Activated naive CD4-positive, alpha-beta T cell treated with anti-CD3 and anti-CD28 coated beads for 36 hours (primary cell): Measurements from ENCODE around the gene CTAG1A. TPM values are rescaled to one million over a fixed set of nuclear protein-coding genes. Genes with fewer than 3 reads are reported as not detected.
"Not testable (repeated sequence)": the region's sequence is repeated elsewhere in the genome, so short reads cannot be mapped to it uniquely, and the experiment has no call there.

Experiments
- CTCF ChIA-PET: fragments of 350-600 bp; sonication (Branson Sonifier 250); formaldehyde crosslinking; loops from one replicate; lab custom pipeline; 2021; ENCODE audit warnings: antibody characterized with exemption; lab: Charles Lee
- DNase-seq: peaks from one replicate; pipeline ENCODE4 v3.0.0-alpha.2; 2020
- H3K27ac Mint-ChIP-seq: one replicate; pipeline ENCODE4 v1.8.0; 2021; ENCODE audit warnings: mild to moderate bottlenecking, mixed read lengths
- H3K27me3 Mint-ChIP-seq: one replicate; pipeline ENCODE4 v1.8.0; 2021; ENCODE audit warnings: low read depth, mixed read lengths
- H3K36me3 Mint-ChIP-seq: one replicate; pipeline ENCODE4 v1.8.0; 2021; ENCODE audit warnings: low read depth, mixed read lengths
- H3K4me1 Mint-ChIP-seq: one replicate; pipeline ENCODE4 v1.8.0; 2021; ENCODE audit warnings: low read depth, mixed read lengths
- H3K4me3 Mint-ChIP-seq: one replicate; pipeline ENCODE4 v1.8.0; 2021; ENCODE audit warnings: mild to moderate bottlenecking, moderate library complexity, mixed read lengths
- H3K9me3 Mint-ChIP-seq: one replicate; pipeline ENCODE4 v1.8.0; 2021; ENCODE audit warnings: mixed read lengths
- intact Hi-C: fragments of 100-400 bp; cut with micrococcal nuclease; formaldehyde crosslinking; loops from one replicate; pipeline ENCODE4 v1.15.1; 2023
- total RNA-seq, 2 experiments: library from RNA; stranded (reverse); gene quantifications; one replicate each; pipeline ENCODE4 v1.2.3, GENCODE V29; 2021

CTAG1A gene
- total RNA-seq, 2 experiments from 2014 or later: not detected

DNA sequence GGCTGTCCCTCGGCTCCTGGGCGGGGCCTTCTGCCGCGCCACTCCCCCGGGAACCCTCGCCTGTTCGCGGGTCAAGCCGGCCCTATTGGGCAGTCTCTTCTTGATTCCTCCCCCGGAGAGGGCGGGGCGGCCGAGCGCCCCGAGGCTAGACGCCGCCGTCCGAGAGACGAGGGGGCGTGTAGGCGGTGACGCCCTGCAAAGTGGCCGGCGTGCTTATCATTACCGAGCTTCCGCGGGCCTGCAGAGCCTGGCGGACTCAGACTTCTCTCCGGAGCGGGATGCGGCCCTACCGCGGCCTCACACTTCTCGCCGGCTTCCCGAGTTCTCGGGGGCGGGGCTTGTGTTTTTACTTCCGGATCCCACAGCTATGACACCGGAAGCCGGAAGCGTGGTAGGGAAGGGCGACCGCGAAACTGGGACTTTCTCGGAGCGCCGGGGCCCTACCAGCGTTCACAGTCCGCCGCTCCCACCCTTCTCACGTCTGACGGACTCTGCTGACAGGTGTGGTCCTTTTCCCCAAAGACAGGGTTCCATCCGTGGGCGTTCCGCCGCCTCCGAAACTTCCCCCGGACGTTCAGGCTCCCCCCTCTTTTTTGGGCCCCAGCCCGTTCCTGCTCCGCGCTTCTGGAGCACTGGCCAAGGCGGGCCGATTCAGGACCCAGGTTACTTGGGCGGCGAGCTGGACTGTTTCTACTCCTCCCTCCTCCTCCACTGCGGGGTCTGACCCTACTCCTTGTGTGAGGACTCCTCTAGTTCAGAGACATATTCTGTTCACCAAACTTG, 37.5 kb upstream of the CTAG1A start, which contains the start of gene IKBKG:
Gene IKBKG (plus strand): TSS at position 376 of the 783 bp plus-strand sequence. CDS start 4,383 bp downstream, outside the sequence.
- peaks cover 9% of the 10 kb centered on the region for H3K36me3 Mint-ChIP-seq
- intact Hi-C loops: loop anchor here (1.0 to 2.0 kb wide), 3 partner anchors 21 to 215 kb away; partner anchors contain the start of genes DKC1 and FAM3A
- no peaks in the 10 kb centered on the region for H3K9me3 Mint-ChIP-seq
- H3K27me3 Mint-ChIP-seq: no peaks in the 10 kb centered on the region
- peak within 1 kb of the TSS; percentile 97 for H3K4me3 Mint-ChIP-seq
- H3K4me1 Mint-ChIP-seq: peaks cover 63% of the 10 kb centered on the region
- peak within 1 kb of the TSS; percentile 96 for H3K27ac Mint-ChIP-seq
- CTCF ChIA-PET: interaction anchor here (0.6 kb wide), 1 partner anchor 9 kb away, joined by 3 read pairs; no protein-coding TSS in a partner anchor
- DNase-seq: peak; percentile 93

GRCh38 chrX:154548028-154548316, 37.0 kb upstream of the CTAG1A start:
- Mint-ChIP-seq H3K36me3 (peaks cover 7% of the 10 kb centered on the region), H3K9me3 (no peaks in the 10 kb centered on the region), H3K4me1 (peaks cover 59% of the 10 kb centered on the region), H3K27ac (peak overlapping the region; percentile 96), H3K4me3 (peak overlapping the region; percentile 97), H3K27me3 (no peaks in the 10 kb centered on the region)
- CTCF ChIA-PET: no interaction called here
- intact Hi-C loops: no loop called here
- no peak for DNase-seq

GRCh38 chrX:154549766-154550165, 35.2 kb upstream of the CTAG1A start:
- no peaks in the 10 kb centered on the region for H3K27me3 Mint-ChIP-seq
- intact Hi-C loops: no loop called here
- peak overlapping the region; percentile 8 for H3K4me3 Mint-ChIP-seq
- CTCF ChIA-PET: no interaction called here
- peaks cover 55% of the 10 kb centered on the region for H3K4me1 Mint-ChIP-seq
- H3K36me3 Mint-ChIP-seq: peaks cover 10% of the 10 kb centered on the region
- no peak for DNase-seq
- peak overlapping the region; percentile 8 for H3K27ac Mint-ChIP-seq
- H3K9me3 Mint-ChIP-seq: no peaks in the 10 kb centered on the region

DNA sequence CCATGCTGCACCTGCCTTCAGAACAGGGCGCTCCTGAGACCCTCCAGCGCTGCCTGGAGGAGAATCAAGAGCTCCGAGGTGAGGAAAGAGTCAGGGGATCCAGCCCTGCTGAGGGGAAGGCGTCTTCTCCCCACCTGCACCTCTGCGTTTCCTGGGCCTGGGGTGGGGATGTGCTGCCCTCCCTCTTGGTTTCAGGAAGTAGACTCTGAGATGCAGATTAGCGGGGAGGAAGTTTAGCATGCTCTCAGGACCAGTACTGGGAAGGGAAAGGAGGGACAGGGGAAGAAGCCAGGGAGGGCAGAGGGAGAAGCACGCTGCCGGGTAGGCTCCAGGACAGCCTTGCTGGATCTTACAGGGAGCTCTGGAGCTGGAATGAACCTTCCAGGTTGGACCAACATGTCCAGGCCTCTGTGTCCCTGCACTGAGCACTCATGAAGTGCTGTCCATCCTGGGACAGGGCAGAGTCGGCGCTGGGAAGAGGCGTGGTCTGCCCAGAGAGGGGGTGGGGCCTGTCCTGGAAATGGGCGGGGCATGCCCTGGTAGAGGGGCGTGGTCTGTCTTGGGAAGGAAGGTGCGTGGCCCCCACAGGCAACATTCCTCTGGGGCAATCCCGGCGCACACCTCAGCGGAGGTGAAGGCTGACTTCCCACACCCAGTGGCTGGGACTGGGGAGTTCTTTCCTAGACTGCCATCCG, 32.7 kb upstream of the CTAG1A start:
- H3K4me3 Mint-ChIP-seq, intact Hi-C loops, DNase-seq, H3K9me3 Mint-ChIP-seq, CTCF ChIA-PET, H3K27me3 Mint-ChIP-seq: not testable (repeated sequence)
- peak overlapping the region; percentile 24 for H3K27ac Mint-ChIP-seq
- H3K36me3 Mint-ChIP-seq: peaks cover 11% of the 10 kb centered on the region
- H3K4me1 Mint-ChIP-seq: peaks cover 43% of the 10 kb centered on the region

DNA sequence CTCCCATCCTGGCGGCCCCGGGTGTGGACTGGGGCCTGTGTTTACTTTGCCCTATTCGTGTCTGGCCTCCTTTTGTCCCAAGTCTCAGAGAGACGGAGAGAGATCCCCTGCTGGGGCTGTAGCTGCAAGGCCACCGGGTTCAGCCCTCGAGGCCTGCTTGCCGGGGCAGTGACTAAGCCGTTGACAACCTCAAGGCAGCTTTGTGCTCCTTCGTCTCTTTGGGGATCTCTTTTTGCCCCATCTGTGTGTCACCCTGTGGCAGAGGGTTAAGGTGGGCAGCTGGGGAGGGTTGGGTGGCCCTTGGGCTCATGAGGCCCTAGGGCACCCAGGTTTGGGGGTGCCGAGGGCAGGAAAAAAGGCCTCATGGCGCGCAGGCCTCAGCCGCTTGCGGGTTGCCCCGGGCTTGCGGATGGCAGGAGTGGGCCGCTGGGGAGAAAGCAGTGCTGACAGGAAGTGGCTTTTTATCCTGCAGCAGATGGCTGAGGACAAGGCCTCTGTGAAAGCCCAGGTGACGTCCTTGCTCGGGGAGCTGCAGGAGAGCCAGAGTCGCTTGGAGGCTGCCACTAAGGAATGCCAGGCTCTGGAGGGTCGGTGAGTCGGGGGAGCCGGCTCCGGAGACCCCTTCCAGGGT, 26.8 kb upstream of the CTAG1A start:
- CTCF ChIA-PET, H3K4me1 Mint-ChIP-seq, H3K27ac Mint-ChIP-seq, intact Hi-C loops, H3K27me3 Mint-ChIP-seq, H3K4me3 Mint-ChIP-seq, DNase-seq, H3K36me3 Mint-ChIP-seq, H3K9me3 Mint-ChIP-seq: not testable (repeated sequence)

- H3K4me1 Mint-ChIP-seq, H3K27me3 Mint-ChIP-seq, DNase-seq, intact Hi-C loops, H3K27ac Mint-ChIP-seq, H3K36me3 Mint-ChIP-seq, H3K4me3 Mint-ChIP-seq, CTCF ChIA-PET, H3K9me3 Mint-ChIP-seq: not testable (repeated sequence)
Measured at GRCh38 chrX:154558896-154559295, 26.0 kb upstream of the CTAG1A start.

- intact Hi-C loops, DNase-seq, H3K9me3 Mint-ChIP-seq, H3K27ac Mint-ChIP-seq, H3K4me3 Mint-ChIP-seq, CTCF ChIA-PET, H3K36me3 Mint-ChIP-seq, H3K27me3 Mint-ChIP-seq, H3K4me1 Mint-ChIP-seq: not testable (repeated sequence)
Measured at GRCh38 chrX:154560326-154560725, 24.6 kb upstream of the CTAG1A start.

- H3K9me3 Mint-ChIP-seq, CTCF ChIA-PET, DNase-seq, H3K4me1 Mint-ChIP-seq, H3K36me3 Mint-ChIP-seq, H3K27me3 Mint-ChIP-seq, H3K4me3 Mint-ChIP-seq, intact Hi-C loops, H3K27ac Mint-ChIP-seq: not testable (repeated sequence)
Measured at GRCh38 chrX:154562295-154562694, 22.6 kb upstream of the CTAG1A start.

DNA sequence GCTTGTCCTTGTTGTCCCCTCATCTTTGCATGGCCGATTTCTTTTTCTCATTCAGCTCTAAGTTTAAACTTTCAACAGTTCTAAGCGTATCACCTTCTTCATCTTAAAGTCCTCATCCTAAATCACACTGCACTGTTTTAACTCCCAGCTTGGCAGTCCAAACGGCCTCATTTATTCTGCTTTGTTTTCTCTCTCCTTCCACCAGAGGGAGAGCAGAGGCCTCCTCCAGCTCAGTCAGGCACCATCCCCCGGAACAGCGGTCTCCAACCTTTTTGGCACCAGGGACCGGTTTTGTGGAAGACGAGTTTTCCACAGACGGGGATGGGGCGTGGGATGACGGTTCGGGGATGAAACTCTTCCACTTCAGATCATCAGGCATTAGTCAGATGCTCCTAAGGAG, 14.6 kb upstream of the CTAG1A start:
- intact Hi-C loops, DNase-seq, CTCF ChIA-PET, H3K36me3 Mint-ChIP-seq, H3K27ac Mint-ChIP-seq, H3K4me1 Mint-ChIP-seq, H3K4me3 Mint-ChIP-seq, H3K9me3 Mint-ChIP-seq, H3K27me3 Mint-ChIP-seq: not testable (repeated sequence)

DNA sequence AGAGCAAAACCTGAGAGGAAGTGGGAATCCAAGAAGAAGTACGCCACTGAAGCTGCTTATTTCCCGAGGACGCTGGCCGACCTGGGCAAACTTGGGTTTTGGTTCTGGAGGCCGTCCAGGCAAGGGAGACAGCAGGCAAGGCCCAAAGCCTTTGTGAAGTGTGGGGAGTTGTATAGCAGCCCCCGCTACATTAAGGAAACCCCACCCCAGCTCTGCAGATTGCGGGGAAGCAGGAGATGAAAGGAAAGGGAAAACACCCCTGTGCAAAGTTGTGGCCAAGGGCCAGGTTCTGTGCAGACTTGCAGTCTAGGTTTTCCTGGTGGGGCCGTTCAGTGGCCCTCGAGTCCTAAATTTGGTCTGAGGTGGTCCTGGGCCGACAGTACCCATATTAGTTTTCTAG, 11.9 kb upstream of the CTAG1A start:
- intact Hi-C loops, H3K27ac Mint-ChIP-seq, H3K36me3 Mint-ChIP-seq, H3K4me1 Mint-ChIP-seq, H3K27me3 Mint-ChIP-seq, H3K9me3 Mint-ChIP-seq, H3K4me3 Mint-ChIP-seq, CTCF ChIA-PET, DNase-seq: not testable (repeated sequence)

- H3K9me3 Mint-ChIP-seq, H3K27ac Mint-ChIP-seq, CTCF ChIA-PET, DNase-seq, intact Hi-C loops, H3K4me3 Mint-ChIP-seq, H3K4me1 Mint-ChIP-seq, H3K36me3 Mint-ChIP-seq, H3K27me3 Mint-ChIP-seq: not testable (repeated sequence)
Measured at GRCh38 chrX:154575076-154575475, 9.9 kb upstream of the CTAG1A start.

DNA sequence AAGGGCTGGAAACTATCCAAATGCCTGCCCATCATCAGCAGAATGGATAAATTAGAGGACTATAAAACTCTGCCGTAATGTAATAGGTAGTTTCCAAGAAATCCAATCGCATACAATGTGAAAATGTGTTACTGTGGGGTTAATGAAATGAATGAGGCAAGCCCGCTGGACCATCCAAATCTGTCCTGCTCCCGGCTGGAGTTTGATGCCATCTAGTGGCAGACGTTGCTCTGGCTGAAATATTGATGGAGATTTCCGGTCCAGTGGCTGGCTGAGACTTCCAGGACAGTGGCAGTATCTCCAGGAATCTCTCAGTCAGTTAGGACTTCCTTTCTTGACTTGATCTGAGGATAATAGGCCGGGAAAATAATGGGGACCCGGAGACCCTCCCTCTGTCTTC, 1.9 kb upstream of the CTAG1A start:
- H3K36me3 Mint-ChIP-seq, H3K27me3 Mint-ChIP-seq, DNase-seq, intact Hi-C loops, H3K27ac Mint-ChIP-seq, H3K4me1 Mint-ChIP-seq, H3K9me3 Mint-ChIP-seq, H3K4me3 Mint-ChIP-seq, CTCF ChIA-PET: not testable (repeated sequence)
